ENCODE results near the gene MTHFD1L.

- TF ChIP-seq CTCF (IDR thresholded peaks at IDR 0.05) (no peak), POLR2A (IDR thresholded peaks at IDR 0.05) (no peak)
These were observed 70.6 kb downstream of the MTHFD1L start for GRCh38 chr6:150936021-150936555.

All from body of pancreas (tissue), 4 donors.